SJCRH30 (cell line): Measurements from ENCODE around the gene KRT76. TPM values are rescaled to one million over a fixed set of nuclear protein-coding genes. Genes with fewer than 3 reads are reported as not detected.

ENCODE experiments used
- DNase-seq, 2 experiments: peaks; one replicate each; pipeline ENCODE4 v3.0.0-alpha.2; 2015 to 2020
- H3K27ac ChIP-seq: fragments of 250-450 bp; sonication (Bioruptor Pico); 2 replicates; pipeline ENCODE4 v1.5.1; 2020; ENCODE audit warnings: mild to moderate bottlenecking, moderate library complexity
- H3K27me3 ChIP-seq: fragments of 250-450 bp; sonication (Bioruptor Pico); 2 replicates; pipeline ENCODE4 v1.5.1; 2020; ENCODE audit warnings: mild to moderate bottlenecking, moderate library complexity
- H3K36me3 ChIP-seq: fragments of 250-450 bp; sonication (Bioruptor Pico); 2 replicates; pipeline ENCODE4 v1.5.1; 2020; ENCODE audit warnings: mild to moderate bottlenecking, moderate library complexity
- H3K4me1 ChIP-seq: fragments of 250-450 bp; sonication (Bioruptor Pico); 2 replicates; pipeline ENCODE4 v1.5.1; 2020; ENCODE audit warnings: mild to moderate bottlenecking, moderate library complexity
- H3K4me3 ChIP-seq: fragments of 250-450 bp; sonication (Bioruptor Pico); 2 replicates; pipeline ENCODE4 v1.5.1; 2020; ENCODE audit warnings: mild to moderate bottlenecking, moderate library complexity
- H3K9me3 ChIP-seq: fragments of 250-450 bp; sonication (Bioruptor Pico); replicated peaks from 2 replicates; pipeline ENCODE4 v1.5.1; 2020; ENCODE audit warnings: mild to moderate bottlenecking, moderate library complexity
- total RNA-seq: library from RNA; depleted of rRNA; stranded (reverse); fragments of >200 nt; shearing (Covaris generic); gene quantifications from 2 replicates; pipeline ENCODE4 v1.2.3, GENCODE V29; 2014

Gene KRT76
- total RNA-seq, 1 experiment from 2014 or later = not detected

GRCh38 chr12:52784909-52785308 is 7.8 kb upstream of the KRT76 start:
- no peak overlapping the region for H3K4me3 ChIP-seq
- H3K27ac ChIP-seq = no peak overlapping the region
- H3K27me3 ChIP-seq = no peaks in the 10 kb centered on the region
- DNase-seq = no peak
- H3K9me3 ChIP-seq = no peaks in the 10 kb centered on the region
- H3K36me3 ChIP-seq = no peaks in the 10 kb centered on the region
- H3K4me1 ChIP-seq = no peaks in the 10 kb centered on the region

- no peaks in the 10 kb centered on the region for H3K27me3 ChIP-seq
- no peak overlapping the region for H3K4me3 ChIP-seq
- no peak for DNase-seq
- H3K36me3 ChIP-seq = no peaks in the 10 kb centered on the region
- no peaks in the 10 kb centered on the region for H3K9me3 ChIP-seq
- no peak overlapping the region for H3K27ac ChIP-seq
- no peaks in the 10 kb centered on the region for H3K4me1 ChIP-seq
Measured at GRCh38 chr12:52783563-52784316, 6.6 kb upstream of the KRT76 start.

DNA sequence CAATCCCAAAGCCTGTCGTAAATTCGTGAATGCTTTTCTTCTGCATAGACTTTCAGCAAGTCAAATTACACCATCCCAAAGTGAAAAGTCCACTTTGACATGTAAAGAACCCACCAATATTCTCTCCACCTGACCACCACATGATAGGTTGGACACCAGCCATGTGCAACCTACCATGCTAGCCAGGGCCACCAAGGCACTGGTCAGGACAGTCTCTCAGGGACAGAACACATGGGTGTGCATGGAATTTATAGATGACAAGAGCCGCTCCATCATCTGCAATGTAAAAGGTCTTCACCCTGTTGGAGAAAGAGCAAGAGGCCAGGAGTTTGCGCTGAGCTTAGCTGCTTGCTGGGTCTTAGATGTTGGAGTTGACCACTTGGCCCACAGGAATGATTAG is 5.4 kb upstream of the KRT76 start:
- no peaks in the 10 kb centered on the region for H3K36me3 ChIP-seq
- no peak overlapping the region for H3K4me3 ChIP-seq
- DNase-seq = no peak
- no peak overlapping the region for H3K27ac ChIP-seq
- no peaks in the 10 kb centered on the region for H3K9me3 ChIP-seq
- H3K27me3 ChIP-seq = no peaks in the 10 kb centered on the region
- no peaks in the 10 kb centered on the region for H3K4me1 ChIP-seq

DNA sequence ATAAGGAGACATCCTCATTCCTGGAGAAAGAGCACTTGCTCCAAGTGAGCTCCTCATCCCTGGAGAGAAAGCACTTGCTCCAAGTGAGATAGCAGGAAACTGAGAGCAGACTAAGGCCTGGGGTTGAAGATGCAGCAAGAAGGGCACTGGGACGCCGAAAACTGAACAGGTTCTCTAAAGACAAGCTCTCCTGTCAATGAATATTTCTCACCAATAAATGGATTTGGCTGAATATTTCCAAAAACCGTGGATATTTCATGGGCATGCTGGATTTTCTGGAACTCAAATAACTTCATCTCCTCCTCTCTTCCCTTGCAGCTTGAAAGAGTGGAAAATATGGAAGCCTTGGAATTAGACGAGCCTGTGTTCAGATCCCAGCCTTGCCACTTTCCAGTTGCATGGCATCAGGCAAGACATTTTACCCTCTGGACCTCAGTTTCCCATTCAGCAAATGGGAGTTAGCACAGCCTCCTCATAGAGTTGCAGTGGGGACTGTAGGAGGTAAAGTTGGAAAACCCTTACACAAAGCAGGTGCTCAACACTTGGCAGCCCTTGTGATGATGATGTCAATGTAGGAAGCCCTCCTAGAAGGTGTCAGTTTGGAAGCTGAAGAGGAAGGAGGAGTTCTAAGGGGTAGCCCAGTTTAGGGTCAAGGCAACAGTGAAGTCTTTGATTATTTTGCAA is 4.4 kb upstream of the KRT76 start:
- no peak for DNase-seq

GRCh38 chr12:52779914-52780313 is 2.8 kb upstream of the KRT76 start:
- H3K36me3 ChIP-seq = no peaks in the 10 kb centered on the region
- H3K4me3 ChIP-seq = no peak overlapping the region
- H3K27ac ChIP-seq = no peak overlapping the region
- no peaks in the 10 kb centered on the region for H3K4me1 ChIP-seq
- no peak for DNase-seq
- no peaks in the 10 kb centered on the region for H3K9me3 ChIP-seq
- H3K27me3 ChIP-seq = no peaks in the 10 kb centered on the region

More for the DNA sequence above, 4.4 kb upstream of the KRT76 start:
- Histone ChIP-seq H3K27me3 (no peaks in the 10 kb centered on the region), H3K27ac (no peak overlapping the region), H3K4me3 (no peak overlapping the region), H3K9me3 (no peaks in the 10 kb centered on the region), H3K4me1 (no peaks in the 10 kb centered on the region), H3K36me3 (no peaks in the 10 kb centered on the region)

- Histone ChIP-seq H3K27me3 (no peaks in the 10 kb centered on the region), H3K4me1 (no peaks in the 10 kb centered on the region), H3K4me3 (no peak overlapping the region), H3K27ac (no peak overlapping the region), H3K9me3 (no peaks in the 10 kb centered on the region), H3K36me3 (no peaks in the 10 kb centered on the region)
- DNase-seq = no peak
Measured at GRCh38 chr12:52778833-52779232, 1.7 kb upstream of the KRT76 start.

- H3K9me3 ChIP-seq = no peaks in the 10 kb centered on the region
- H3K36me3 ChIP-seq = no peaks in the 10 kb centered on the region
- no peak overlapping the region for H3K4me3 ChIP-seq
- H3K4me1 ChIP-seq = no peaks in the 10 kb centered on the region
- no peak for DNase-seq
- H3K27ac ChIP-seq = no peak overlapping the region
- no peaks in the 10 kb centered on the region for H3K27me3 ChIP-seq
Measured at GRCh38 chr12:52777566-52777965, 421 bp upstream of the KRT76 start.

DNA sequence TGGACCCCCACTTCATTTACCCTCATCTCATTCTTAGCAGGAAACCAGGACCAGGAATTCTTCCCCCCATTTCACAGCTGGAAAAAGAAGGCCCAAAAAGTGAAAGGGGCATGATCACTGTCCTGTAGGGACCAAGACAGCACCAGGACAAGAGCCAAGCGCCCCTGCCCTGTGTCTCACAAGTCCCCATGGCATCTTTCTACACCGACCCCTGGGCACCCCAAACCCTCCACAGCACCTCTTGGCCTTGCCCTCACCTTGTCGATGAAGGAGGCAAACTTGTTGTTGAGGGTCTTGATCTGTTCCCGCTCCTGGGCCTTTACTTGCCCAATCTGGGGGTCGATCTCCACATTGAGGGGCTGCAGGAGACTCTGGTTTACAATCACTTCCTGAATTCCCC is 710 bp downstream of the KRT76 start:
- no peak overlapping the region for H3K4me3 ChIP-seq
- H3K36me3 ChIP-seq = no peaks in the 10 kb centered on the region
- no peaks in the 10 kb centered on the region for H3K4me1 ChIP-seq
- no peak for DNase-seq
- no peak overlapping the region for H3K27ac ChIP-seq
- no peaks in the 10 kb centered on the region for H3K9me3 ChIP-seq
- H3K27me3 ChIP-seq = no peaks in the 10 kb centered on the region

DNA sequence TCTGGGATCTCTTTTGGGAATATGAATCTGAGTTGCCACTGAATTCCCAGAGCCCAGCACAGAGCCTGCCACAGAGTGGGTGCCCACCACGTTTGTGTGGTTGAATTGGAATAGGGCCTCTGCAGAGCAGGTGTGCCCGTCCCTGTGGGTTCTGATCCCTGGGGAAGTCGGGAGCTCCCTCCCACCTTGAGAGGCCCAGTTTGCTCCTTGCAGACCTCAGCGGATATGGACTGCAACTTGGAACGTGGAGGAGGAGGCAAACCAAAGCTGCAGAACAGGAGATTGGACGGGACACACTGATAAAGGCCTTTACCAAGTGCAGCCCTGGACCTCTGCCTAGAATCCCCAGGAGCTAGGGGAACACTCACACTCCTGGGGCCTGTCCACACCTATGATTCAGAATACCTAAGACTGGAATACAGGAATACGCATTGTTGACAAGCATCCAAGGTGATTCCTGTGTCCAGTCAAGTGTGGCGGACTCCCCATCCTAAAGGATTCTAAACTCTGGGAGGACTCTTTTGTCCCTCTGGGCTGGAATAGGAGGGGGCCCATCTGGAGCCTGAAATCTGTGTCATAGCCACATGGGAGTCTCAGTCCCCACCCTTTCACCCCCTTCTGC is 2.4 kb downstream of the KRT76 start:
- no peak for DNase-seq
- no peaks in the 10 kb centered on the region for H3K27me3 ChIP-seq
- H3K9me3 ChIP-seq = no peaks in the 10 kb centered on the region
- no peaks in the 10 kb centered on the region for H3K4me1 ChIP-seq
- no peaks in the 10 kb centered on the region for H3K36me3 ChIP-seq
- no peak overlapping the region for H3K27ac ChIP-seq
- no peak overlapping the region for H3K4me3 ChIP-seq

- Histone ChIP-seq H3K9me3 (no peaks in the 10 kb centered on the region), H3K27me3 (no peaks in the 10 kb centered on the region), H3K4me3 (no peak overlapping the region), H3K27ac (no peak overlapping the region), H3K4me1 (no peaks in the 10 kb centered on the region), H3K36me3 (no peaks in the 10 kb centered on the region)
- no peak for DNase-seq
Measured at GRCh38 chr12:52772772-52773171, 4.4 kb downstream of the KRT76 start.

DNA sequence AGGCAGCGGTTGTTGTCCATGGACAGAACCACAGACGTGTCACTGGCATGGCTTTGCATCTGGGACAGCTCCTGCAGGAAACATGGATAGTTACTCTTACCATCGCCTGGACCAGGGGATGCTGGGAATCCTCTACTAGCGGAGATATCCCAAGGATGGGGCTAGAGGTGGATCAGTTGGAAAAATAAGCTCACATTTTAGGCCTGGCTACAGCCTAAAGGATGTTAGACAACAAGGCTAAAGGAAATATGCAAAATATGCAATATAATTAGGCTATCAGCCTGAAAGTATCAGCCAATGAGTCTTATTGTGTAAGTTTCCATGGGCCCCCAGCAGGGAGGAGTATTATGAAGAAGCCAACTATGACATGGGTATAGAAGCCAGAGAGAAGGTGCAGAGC is 5.0 kb downstream of the KRT76 start:
- Histone ChIP-seq H3K27me3 (no peaks in the 10 kb centered on the region), H3K27ac (no peak overlapping the region), H3K9me3 (no peaks in the 10 kb centered on the region), H3K4me3 (no peak overlapping the region), H3K4me1 (no peaks in the 10 kb centered on the region), H3K36me3 (no peaks in the 10 kb centered on the region)
- no peak for DNase-seq

GRCh38 chr12:52771505-52771904 is 5.6 kb downstream of the KRT76 start:
- no peaks in the 10 kb centered on the region for H3K9me3 ChIP-seq
- no peaks in the 10 kb centered on the region for H3K36me3 ChIP-seq
- no peak for DNase-seq
- no peaks in the 10 kb centered on the region for H3K4me1 ChIP-seq
- no peak overlapping the region for H3K27ac ChIP-seq
- H3K4me3 ChIP-seq = no peak overlapping the region
- no peaks in the 10 kb centered on the region for H3K27me3 ChIP-seq

GRCh38 chr12:52771088-52771487 is 6.1 kb downstream of the KRT76 start:
- Histone ChIP-seq H3K4me1 (no peaks in the 10 kb centered on the region), H3K9me3 (no peaks in the 10 kb centered on the region), H3K27me3 (no peaks in the 10 kb centered on the region), H3K27ac (no peak overlapping the region), H3K36me3 (no peaks in the 10 kb centered on the region), H3K4me3 (no peak overlapping the region)
- DNase-seq = no peak

GRCh38 chr12:52769946-52770345 is 7.2 kb downstream of the KRT76 start:
- Histone ChIP-seq H3K36me3 (no peaks in the 10 kb centered on the region), H3K27me3 (no peaks in the 10 kb centered on the region), H3K9me3 (no peaks in the 10 kb centered on the region), H3K27ac (no peak overlapping the region), H3K4me3 (no peak overlapping the region), H3K4me1 (no peaks in the 10 kb centered on the region)
- DNase-seq = no peak

DNA sequence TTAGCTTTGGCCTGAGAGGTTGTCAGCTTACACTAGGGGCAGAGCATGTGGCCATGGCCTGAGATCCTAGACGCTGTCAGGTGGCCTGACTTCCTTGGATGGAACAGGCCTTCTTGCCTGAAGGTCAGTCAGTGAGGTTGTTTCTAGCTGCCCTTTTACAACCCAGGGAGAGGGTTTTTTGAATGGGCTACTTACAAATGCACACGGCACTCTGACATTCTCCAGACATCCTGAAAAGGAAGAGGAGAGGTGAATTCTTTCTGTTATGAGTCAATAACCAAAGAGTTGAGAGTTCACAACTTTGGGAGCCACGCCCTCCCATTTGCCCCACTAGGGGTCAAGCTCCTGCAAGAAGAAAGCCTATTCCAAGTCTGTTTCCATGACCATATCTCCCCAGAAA is 7.8 kb downstream of the KRT76 start:
- no peak for DNase-seq
- no peaks in the 10 kb centered on the region for H3K36me3 ChIP-seq
- H3K4me1 ChIP-seq = no peaks in the 10 kb centered on the region
- no peak overlapping the region for H3K4me3 ChIP-seq
- no peaks in the 10 kb centered on the region for H3K9me3 ChIP-seq
- no peak overlapping the region for H3K27ac ChIP-seq
- H3K27me3 ChIP-seq = no peaks in the 10 kb centered on the region
